Stimulated activated CD8-positive, alpha-beta memory T cell treated with anti-CD3 and anti-CD28 coated beads, Interleukin-4, amount 100 ng/mL, for 48 hours (primary cell): ENCODE results near the gene DOCK4.

ENCODE experiments used
- DNase-seq: peaks from one replicate; pipeline ENCODE4 v3.0.0-alpha.2; 2020

DOCK4 gene

DNA sequence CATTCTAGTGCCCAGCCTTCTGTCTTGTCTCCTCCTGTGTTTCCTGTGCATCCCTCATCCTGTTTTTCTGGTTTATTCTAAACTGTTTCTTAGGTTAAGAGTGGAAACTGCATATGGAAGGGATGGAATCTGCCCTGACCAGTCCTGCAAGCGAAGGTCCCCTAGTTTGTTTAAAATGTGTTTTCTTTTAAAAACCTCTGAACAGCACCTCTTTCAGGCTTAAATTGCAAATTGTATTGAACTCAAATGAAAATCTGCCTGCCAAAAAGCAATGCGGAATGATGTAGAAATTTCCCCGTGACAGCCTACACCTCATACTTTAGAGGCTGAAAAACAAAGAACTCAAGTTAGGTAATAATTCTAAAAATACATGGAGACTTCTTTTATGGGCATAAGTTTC lies 421.1 kb downstream of the DOCK4 start:
- no peak for DNase-seq

GRCh38 chr7:111784296-111784695 lies 421.9 kb downstream of the DOCK4 start:
- no peak for DNase-seq

DNA sequence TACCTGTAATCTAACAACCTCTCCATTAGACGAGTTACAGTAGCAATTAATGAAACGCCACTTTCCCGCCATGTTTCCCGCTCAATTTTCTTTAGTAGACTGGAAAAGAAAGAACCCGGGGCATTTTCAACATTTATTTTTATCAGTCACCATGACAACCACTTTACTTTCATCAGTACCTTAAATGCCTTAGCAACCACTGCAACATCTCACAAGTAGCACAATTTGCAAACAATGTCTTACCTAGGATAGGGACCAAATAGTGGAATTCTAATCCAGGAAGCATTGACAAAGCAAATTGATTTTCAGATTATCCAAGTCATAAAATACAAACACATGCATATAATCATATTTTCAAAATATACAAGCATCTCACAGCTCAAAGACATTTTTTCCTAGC lies 422.3 kb downstream of the DOCK4 start:
- no peak for DNase-seq

GRCh38 chr7:111780527-111780926 lies 425.7 kb downstream of the DOCK4 start:
- DNase-seq = no peak

- DNase-seq = no peak
Observed at GRCh38 chr7:111775206-111775605, 431.0 kb downstream of the DOCK4 start.

- no peak for DNase-seq
Observed at GRCh38 chr7:111772716-111773115, 433.5 kb downstream of the DOCK4 start.

- no peak for DNase-seq
Observed at GRCh38 chr7:111771638-111772037, 434.6 kb downstream of the DOCK4 start.

- DNase-seq = no peak
Observed at GRCh38 chr7:111770116-111770515, 436.1 kb downstream of the DOCK4 start.

- DNase-seq = no peak
Observed at GRCh38 chr7:111765751-111766643, 440.2 kb downstream of the DOCK4 start.

- DNase-seq = no peak
Observed at GRCh38 chr7:111763221-111763801, 442.9 kb downstream of the DOCK4 start.

- no peak for DNase-seq
Observed at GRCh38 chr7:111762799-111763198, 443.4 kb downstream of the DOCK4 start.

DNA sequence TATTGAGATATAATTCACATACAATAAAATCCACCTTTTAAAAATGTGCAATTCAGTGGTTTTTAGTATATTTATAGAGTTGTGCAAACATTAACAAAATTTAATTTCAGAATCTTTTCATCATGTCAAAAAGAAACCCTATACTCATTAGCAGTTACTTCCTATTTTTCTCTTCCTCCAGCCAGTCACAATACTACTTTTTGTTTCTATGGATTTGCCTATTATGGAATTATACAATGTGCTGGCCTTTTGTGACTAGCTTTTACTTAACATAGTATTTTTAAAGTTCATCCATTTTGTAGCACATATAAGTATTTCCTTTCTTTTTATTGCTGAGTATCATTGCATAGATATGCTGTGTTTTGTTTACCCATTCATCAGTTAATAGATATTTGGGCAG lies 444.0 kb downstream of the DOCK4 start:
- DNase-seq = no peak

GRCh38 chr7:111760043-111760442 lies 446.2 kb downstream of the DOCK4 start:
- no peak for DNase-seq

GRCh38 chr7:111758332-111758731 lies 447.9 kb downstream of the DOCK4 start:
- no peak for DNase-seq

- DNase-seq = no peak
Observed at GRCh38 chr7:111756687-111757178, 449.5 kb downstream of the DOCK4 start.

DNA sequence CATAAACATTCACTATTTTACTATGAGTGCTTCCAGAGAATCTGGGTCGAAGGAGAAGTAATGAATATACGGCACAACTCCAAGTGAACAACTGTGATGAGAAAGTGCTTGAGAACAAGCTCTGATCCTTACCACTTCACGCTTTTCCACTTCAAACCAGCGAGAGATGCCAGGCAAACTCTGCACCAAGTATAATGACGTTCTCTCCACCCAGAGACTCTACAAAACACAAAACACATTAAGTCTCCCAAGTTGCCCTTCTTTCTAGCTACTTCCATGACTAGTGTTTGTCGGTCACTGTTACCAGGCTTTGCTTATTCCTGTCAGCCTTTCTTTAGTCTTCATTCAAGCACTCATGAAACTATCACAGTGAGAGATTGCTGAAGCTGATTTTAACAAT lies 450.8 kb downstream of the DOCK4 start:
- no peak for DNase-seq

DNA sequence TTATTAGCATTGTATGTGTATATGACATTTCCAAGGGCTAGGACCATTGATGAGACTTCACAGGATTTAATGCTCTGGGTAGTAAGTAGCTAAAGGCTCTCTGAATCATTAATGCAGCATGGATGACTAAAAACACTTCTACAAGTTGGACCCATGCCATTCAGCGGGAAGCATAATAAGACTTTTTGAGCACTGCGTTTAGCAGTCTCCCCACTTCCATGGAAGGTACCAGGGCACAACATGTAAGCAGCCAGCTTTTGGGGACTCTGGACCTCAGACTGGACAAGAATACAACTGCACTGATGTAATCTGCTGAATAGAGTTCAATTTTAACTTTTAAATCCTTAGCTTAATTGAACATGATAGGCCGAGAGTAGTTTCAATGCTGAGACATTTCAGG lies 452.2 kb downstream of the DOCK4 start:
- no peak for DNase-seq

- DNase-seq = peak; percentile 81
Observed at GRCh38 chr7:111752022-111752582, 454.1 kb downstream of the DOCK4 start.

DNA sequence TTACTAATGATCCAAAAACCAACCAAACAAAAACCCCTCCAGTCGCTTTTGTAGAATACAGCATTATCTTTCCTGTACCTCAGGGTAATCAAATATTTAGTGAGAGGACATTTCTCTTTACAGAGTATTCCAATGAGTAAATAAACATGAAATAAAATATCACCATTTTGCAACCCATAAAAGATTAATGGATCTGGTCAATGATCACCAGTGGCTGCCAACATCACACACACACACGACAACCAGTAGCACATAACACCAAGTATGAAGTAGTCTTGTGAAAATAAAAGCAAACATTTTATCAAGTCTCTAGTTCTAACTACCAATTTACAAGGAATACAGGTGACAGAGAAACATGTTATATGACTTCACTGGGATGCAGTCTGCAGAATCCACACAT lies 455.3 kb downstream of the DOCK4 start:
- DNase-seq = no peak

GRCh38 chr7:111750228-111750627 lies 456.0 kb downstream of the DOCK4 start:
- DNase-seq = no peak

GRCh38 chr7:111749625-111750024 lies 456.6 kb downstream of the DOCK4 start:
- no peak for DNase-seq

GRCh38 chr7:111747718-111748117 lies 458.5 kb downstream of the DOCK4 start:
- DNase-seq = no peak

GRCh38 chr7:111746950-111747349 lies 459.2 kb downstream of the DOCK4 start:
- DNase-seq = no peak
